ENCODE data around the gene WFDC6.
A peak's percentile ranks its signal among the peaks of the same experiment; 100 is the strongest.

GRCh38 chr20:45545754-45546453 lies 6.6 kb upstream of the WFDC6 start:
- TF ChIP-seq CTCF (IDR thresholded peaks at IDR 0.05) (peak in 1 of 3 experiments; percentile 31), POLR2A (IDR thresholded peaks at IDR 0.05) (no peak)
